A549 (cell line): ENCODE data around the gene EWSR1. TPM values are rescaled to one million over a fixed set of nuclear protein-coding genes. Genes with fewer than 3 reads are reported as not detected.

Experiments used
- ATAC-seq, 2 experiments: fragments of 200-7000 bp in 1 of 2; fragments of >200 bp in 1 of 2; cut with Nextera tagmentation in 1 of 2; cut with Tn5 transposase in 1 of 2; 3 replicates each; pipeline versions ENCODE4 v1.8.0 to v1.9.1; 2018 to 2020; ENCODE audit warnings: mild to moderate bottlenecking in 1 of 2, moderate library complexity in 1 of 2
- CTCF ChIA-PET: fragments of 300-600 bp; sonication (Branson Sonifier 250); formaldehyde crosslinking; extraction: SDS; loops from one replicate; lab custom pipeline; 2021; ENCODE audit warnings: antibody characterized with exemption, inconsistent platforms; lab: Yijun Ruan, JAX
- POLR2A ChIA-PET: fragments of 350-600 bp; formaldehyde crosslinking; extraction: SDS; loops from one replicate; lab custom pipeline; 2021; ENCODE audit warnings: antibody characterized with exemption, inconsistent platforms; lab: Yijun Ruan, JAX
- DNase-seq, 2 experiments: peaks; one replicate each; pipeline versions ENCODE4 v3.0.0 to v3.0.0-alpha.2; 2011 to 2016; ENCODE audit warnings: low read depth in 1 of 2, low spot score in 1 of 2
- FAIRE-seq: peaks from 2 replicates; lab custom pipeline; 2011; peaks lifted over from hg19 to GRCh38; lab: Jason Lieb, UNC
- H3K27ac ChIP-seq, 2 experiments: fragments of >200 bp; sonication (Bioruptor Twin); formaldehyde crosslinking; 3 replicates each; pipeline ENCODE4 v1.5.1; 2016 to 2017
- H3K4me1 ChIP-seq: fragments of >200 bp; sonication (Bioruptor Twin); formaldehyde crosslinking; 3 replicates; pipeline ENCODE4 v1.6.1; 2016
- H3K4me2 ChIP-seq: fragments of >200 bp; sonication (Bioruptor Twin); formaldehyde crosslinking; 3 replicates; pipeline ENCODE4 v1.6.1; 2016
- H3K4me3 ChIP-seq: fragments of >200 bp; sonication (Bioruptor Twin); formaldehyde crosslinking; 3 replicates; pipeline ENCODE4 v1.5.1; 2016
- H3K9me3 ChIP-seq: fragments of >200 bp; sonication (Bioruptor Twin); formaldehyde crosslinking; 3 replicates; pipeline ENCODE4 v1.6.1; 2016
- BHLHE40 ChIP-seq: IDR thresholded peaks from 2 replicates; pipeline ENCODE4 v1.6.1; 2012; ENCODE audit warnings: low read depth, low read length, inconsistent platforms
- CBX2 ChIP-seq: fragments of 200-600 bp; sonication (generic); IDR thresholded peaks from 2 replicates; pipeline ENCODE4 v1.6.1; 2016; ENCODE audit warnings: low read depth, mild to moderate bottlenecking, borderline replicate concordance
- FOSB ChIP-seq: fragments of 250-450 bp; sonication (Bioruptor Pico); IDR thresholded peaks from 2 replicates; pipeline ENCODE4 v1.5.0; 2020; ENCODE audit warnings: mild to moderate bottlenecking, moderate library complexity
- FOSL2 ChIP-seq, 2 experiments: fragments of 450-650 bp in 1 of 2; fragments of >200 bp in 1 of 2; sonication (Bioruptor Twin) in 1 of 2; formaldehyde crosslinking; IDR thresholded peaks; 2 replicates each; pipeline versions ENCODE4 v1.5.0 to v1.6.1; 2016 to 2020; ENCODE audit warnings: mild to moderate bottlenecking in 1 of 2, moderate library complexity in 1 of 2
- GATA3 ChIP-seq: IDR thresholded peaks from 2 replicates; pipeline ENCODE4 v1.6.1; 2012; ENCODE audit warnings: borderline replicate concordance
- HEYL ChIP-seq: fragments of 250-450 bp; sonication (Bioruptor Pico); IDR thresholded peaks from 2 replicates; pipeline ENCODE4 v1.8.0; 2021; ENCODE audit warnings: mild to moderate bottlenecking, moderate library complexity
- HOXA7 ChIP-seq: fragments of 250-450 bp; sonication (Bioruptor Pico); IDR thresholded peaks from 2 replicates; pipeline ENCODE4 v1.5.0; 2020; ENCODE audit warnings: mild to moderate bottlenecking, moderate library complexity
- HOXB5 ChIP-seq: fragments of 250-450 bp; sonication (Bioruptor Pico); IDR thresholded peaks from 2 replicates; pipeline ENCODE4 v1.5.0; 2020; ENCODE audit warnings: mild to moderate bottlenecking, moderate library complexity
- JUN ChIP-seq, 2 experiments: fragments of >200 bp; sonication (Bioruptor Twin); formaldehyde crosslinking; IDR thresholded peaks; 2 replicates in 1 of 2; 3 replicates in 1 of 2; pipeline ENCODE4 v1.6.1; 2016 to 2017
- POLR2A ChIP-seq: IDR thresholded peaks from 2 replicates; pipeline ENCODE4 v1.6.1; 2012; ENCODE audit warnings: mild to moderate bottlenecking, low read length
- POLR2AphosphoS2 ChIP-seq: conservative IDR thresholded peaks from 2 replicates; pipeline ENCODE4 v1.6.1; 2012; ENCODE audit warnings: low read length, improper control_type of control experiment, inconsistent platforms
- RAD21 ChIP-seq, 2 experiments: fragments of >200 bp in 1 of 2; sonication (Bioruptor Twin) in 1 of 2; formaldehyde crosslinking in 1 of 2; IDR thresholded peaks in 1 of 2; conservative IDR thresholded peaks in 1 of 2; 2 replicates in 1 of 2; 3 replicates in 1 of 2; pipeline ENCODE4 v1.6.1; 2012 to 2018; ENCODE audit warnings: inconsistent platforms in 1 of 2
- RARB ChIP-seq: fragments of 250-450 bp; sonication (Bioruptor Pico); IDR thresholded peaks from 2 replicates; pipeline ENCODE4 v1.8.0; 2021; ENCODE audit warnings: mild to moderate bottlenecking, moderate library complexity
- RFX5 ChIP-seq: fragments of 450-650 bp; IDR thresholded peaks from 2 replicates; pipeline ENCODE4 v1.7.1; 2014; ENCODE audit warnings: antibody characterized with exemption, mild to moderate bottlenecking, moderate library complexity
- TFCP2L1 ChIP-seq: fragments of 250-450 bp; sonication (Bioruptor Pico); IDR thresholded peaks from 2 replicates; pipeline ENCODE4 v1.5.0; 2021; ENCODE audit warnings: mild to moderate bottlenecking
- TP53 ChIP-seq: fragments of 250-450 bp; sonication (Bioruptor Pico); IDR thresholded peaks from 2 replicates; pipeline ENCODE4 v1.5.0; 2021; ENCODE audit warnings: mild to moderate bottlenecking, moderate library complexity
- ZC3H11A ChIP-seq: fragments of 450-650 bp; IDR thresholded peaks from 2 replicates; pipeline ENCODE4 v1.6.1; 2014; ENCODE audit warnings: antibody characterized with exemption, mild to moderate bottlenecking
- ZNF302 ChIP-seq: fragments of 250-450 bp; sonication (Bioruptor Pico); IDR thresholded peaks from 2 replicates; pipeline ENCODE4 v1.9.0; 2021; ENCODE audit warnings: inconsistent platforms, mild to moderate bottlenecking, moderate library complexity
- WGBS: methylation state at CpG from one replicate; pipeline ENCODE4 v1.1.6; 2017; ENCODE audit errors: missing lambda C conversion rate; 5-methylcytosine and 5-hydroxymethylcytosine counted together
- polyA plus RNA-seq, 4 experiments: library from polyadenylated mRNA; depleted of rRNA in 3 of 4; stranded (reverse); fragments of >200 nt; fragmentation: RNase III in 1 of 4; extraction: RNeasy Plus Mini Kit Qiagen cat#74134 plus additional on column Dnase treatment in 1 of 4; gene quantifications; 2 replicates in 3 of 4; 3 replicates in 1 of 4; pipeline ENCODE4 v1.2.3, GENCODE V29; 2011 to 2017
- TF ChIP-seq, protein P1 (sequence below): IDR thresholded peaks from 2 replicates; pipeline ENCODE4 v1.6.1; 2012
- TF ChIP-seq, protein P2 (sequence below): fragments of 250-450 bp; sonication (Bioruptor Pico); IDR thresholded peaks from 2 replicates; pipeline ENCODE4 v1.5.0; 2020; ENCODE audit warnings: low read depth, mild to moderate bottlenecking, moderate library complexity
- TF ChIP-seq, protein P3 (sequence below): fragments of 450-650 bp; IDR thresholded peaks from 2 replicates; pipeline ENCODE4 v1.6.1; 2014; ENCODE audit warnings: antibody characterized with exemption

EWSR1 gene
- polyA plus RNA-seq, 2 of the 4 experiments (the other 2 are of a cell fraction) = 146 to 281 TPM

DNA sequence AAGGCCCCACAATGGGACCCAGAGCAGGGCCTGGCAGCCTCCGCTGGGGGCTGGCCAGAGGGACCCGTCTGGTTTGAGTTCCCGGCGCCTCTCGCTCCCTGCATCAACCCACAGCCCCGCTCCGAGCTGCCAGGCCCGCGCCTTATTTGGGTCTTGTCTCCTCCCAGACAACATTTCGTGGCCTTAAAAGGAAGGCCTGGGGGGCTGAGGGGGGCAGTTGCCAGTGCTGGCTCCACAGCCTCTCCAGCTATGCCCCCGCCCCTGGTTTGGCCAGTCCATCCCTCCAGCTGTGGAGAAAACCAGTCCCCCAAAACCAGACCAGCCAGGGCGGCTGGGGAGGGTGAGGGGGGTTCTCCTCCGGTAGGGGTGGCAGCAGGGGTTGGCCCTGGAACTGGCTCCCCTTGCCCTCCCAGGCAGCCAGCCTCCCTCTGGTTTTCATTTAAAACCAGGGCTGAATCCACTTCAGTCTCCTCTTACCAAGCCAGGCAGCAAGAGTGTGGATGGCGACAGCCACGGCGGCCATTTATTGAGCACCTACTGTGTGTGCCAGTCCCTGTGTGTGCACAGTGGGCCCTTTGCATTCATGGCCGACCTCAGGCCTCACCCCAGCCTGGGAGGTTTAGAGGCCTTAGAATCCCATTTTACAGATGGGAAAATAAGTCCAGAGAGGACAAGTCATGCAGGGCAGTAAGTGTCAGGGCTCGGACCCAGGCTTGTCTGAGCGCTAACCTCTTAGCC is 43.8 kb upstream of the EWSR1 start:
- WGBS = 73% methylated on average over 16 of the region's 19 CpGs
- no peak for DNase-seq
- no peak for TF ChIP-seq GATA3
- no peak for TF ChIP-seq ZNF302 (CRISPR knock-in tag)
- no peak for TF ChIP-seq TP53 (CRISPR knock-in tag)
- no peak for TF ChIP-seq JUN (IDR thresholded peaks at IDR 0.05)
- no peak for TF ChIP-seq RARB (CRISPR knock-in tag)
- TF ChIP-seq, protein P1, sequence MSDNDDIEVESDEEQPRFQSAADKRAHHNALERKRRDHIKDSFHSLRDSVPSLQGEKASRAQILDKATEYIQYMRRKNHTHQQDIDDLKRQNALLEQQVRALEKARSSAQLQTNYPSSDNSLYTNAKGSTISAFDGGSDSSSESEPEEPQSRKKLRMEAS = no peak
- no peak for TF ChIP-seq ZC3H11A
- no peak for TF ChIP-seq POLR2A
- TF ChIP-seq HOXA7 (CRISPR knock-in tag) = no peak
- no peak for TF ChIP-seq BHLHE40
- TF ChIP-seq FOSB (CRISPR knock-in tag) = no peak
- no peak for TF ChIP-seq FOSL2 (IDR thresholded peaks at IDR 0.05)
- no peak for TF ChIP-seq FOSL2 (CRISPR knock-in tag; IDR thresholded peaks at IDR 0.05)
- TF ChIP-seq, protein P2, sequence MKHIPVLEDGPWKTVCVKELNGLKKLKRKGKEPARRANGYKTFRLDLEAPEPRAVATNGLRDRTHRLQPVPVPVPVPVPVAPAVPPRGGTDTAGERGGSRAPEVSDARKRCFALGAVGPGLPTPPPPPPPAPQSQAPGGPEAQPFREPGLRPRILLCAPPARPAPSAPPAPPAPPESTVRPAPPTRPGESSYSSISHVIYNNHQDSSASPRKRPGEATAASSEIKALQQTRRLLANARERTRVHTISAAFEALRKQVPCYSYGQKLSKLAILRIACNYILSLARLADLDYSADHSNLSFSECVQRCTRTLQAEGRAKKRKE (CRISPR knock-in tag) = no peak
- no peak for TF ChIP-seq RFX5
- no peak for TF ChIP-seq HEYL (CRISPR knock-in tag)
- CTCF ChIA-PET = interaction anchor here (1.3 to 1.5 kb wide), 2 partner anchors 21 to 23 kb away, joined by 4 read pairs; no protein-coding TSS in a partner anchor
- ATAC-seq = no peak
- H3K4me2 ChIP-seq = no peak overlapping the region
- no peak overlapping the region for H3K27ac ChIP-seq
- H3K4me1 ChIP-seq = peaks cover 9% of the 10 kb centered on the region
- H3K4me3 ChIP-seq = no peak overlapping the region
- POLR2A ChIA-PET = no interaction called here
- no peaks in the 10 kb centered on the region for H3K9me3 ChIP-seq
- no peak for FAIRE-seq

DNA sequence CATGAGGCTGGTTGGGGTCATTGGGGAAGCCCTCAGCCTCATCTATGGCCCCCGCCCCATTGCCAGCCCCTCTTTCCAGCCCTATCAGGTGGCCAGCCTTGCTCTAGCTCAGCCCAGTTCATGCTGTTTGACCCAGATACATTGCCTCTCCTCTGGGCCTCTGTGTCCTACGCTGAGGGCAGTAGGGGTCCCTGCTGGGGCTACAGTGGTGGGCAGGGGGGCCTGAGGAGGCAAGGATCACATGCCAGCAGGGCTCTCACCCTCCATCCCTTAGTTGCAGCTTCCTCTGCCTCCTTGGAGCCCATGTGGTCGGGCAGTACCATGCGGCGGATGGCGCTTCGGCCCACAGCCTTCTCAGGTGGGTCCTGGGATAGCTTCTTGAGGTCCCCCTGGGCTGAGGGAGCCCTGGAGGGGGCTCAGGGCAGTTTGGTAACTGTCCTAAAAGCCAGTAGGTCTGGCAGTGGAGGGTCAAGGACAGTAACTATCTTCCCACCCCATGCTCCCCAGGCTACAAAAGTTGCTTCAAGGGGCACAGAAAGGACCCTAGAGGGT is 43.1 kb upstream of the EWSR1 start:
- ChIA-PET CTCF (interaction anchor here (1.0 to 1.5 kb wide), 4 partner anchors 20 to 22 kb away, joined by 3 to 4 read pairs (median 4); no protein-coding TSS in a partner anchor), POLR2A (no interaction called here)
- H3K27ac ChIP-seq = no peak overlapping the region
- no peak for DNase-seq
- no peak overlapping the region for H3K4me3 ChIP-seq
- no peaks in the 10 kb centered on the region for H3K9me3 ChIP-seq
- 86% methylated on average over 1 of the region's 7 CpGs for WGBS
- no peak for FAIRE-seq
- ATAC-seq = no peak
- TF ChIP-seq GATA3 (no peak), RARB (CRISPR knock-in tag) (no peak), BHLHE40 (no peak), HOXB5 (CRISPR knock-in tag) (no peak), RAD21 (conservative IDR thresholded peaks at IDR 0.05 in 1 of 2, IDR thresholded peaks at IDR 0.05 in 1 of 2) (no peak), CBX2 (no peak), ZC3H11A (no peak), TFCP2L1 (CRISPR knock-in tag) (no peak), POLR2AphosphoS2 (no peak)
- TF ChIP-seq, protein P3, sequence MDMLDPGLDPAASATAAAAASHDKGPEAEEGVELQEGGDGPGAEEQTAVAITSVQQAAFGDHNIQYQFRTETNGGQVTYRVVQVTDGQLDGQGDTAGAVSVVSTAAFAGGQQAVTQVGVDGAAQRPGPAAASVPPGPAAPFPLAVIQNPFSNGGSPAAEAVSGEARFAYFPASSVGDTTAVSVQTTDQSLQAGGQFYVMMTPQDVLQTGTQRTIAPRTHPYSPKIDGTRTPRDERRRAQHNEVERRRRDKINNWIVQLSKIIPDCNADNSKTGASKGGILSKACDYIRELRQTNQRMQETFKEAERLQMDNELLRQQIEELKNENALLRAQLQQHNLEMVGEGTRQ = no peak
- H3K4me1 ChIP-seq = peaks cover 8% of the 10 kb centered on the region
- no peak overlapping the region for H3K4me2 ChIP-seq
